Endothelial cell of umbilical vein (primary cell): ENCODE data around the gene ALG11.

ENCODE experiments used
- CTCF ChIP-seq, 2 donors: IDR thresholded peaks; 1 replicate in 1 of 2; 2 replicates in 1 of 2; pipeline ENCODE4 v1.5.1; 2011; ENCODE audit warnings: low read length in 2 of 2, mild to moderate bottlenecking in 2 of 2, moderate library complexity in 2 of 2, control low read depth in 1 of 2, inconsistent platforms in 1 of 2, low read depth in 1 of 2; ENCODE audit not compliant: insufficient read depth in 1 of 2; ENCODE audit errors: extremely low read depth in 1 of 2
- EZH2 ChIP-seq: IDR thresholded peaks from 2 replicates; pipeline ENCODE4 v1.6.1; 2012; ENCODE audit warnings: borderline replicate concordance, low read depth, mild to moderate bottlenecking, moderate library complexity, low read length, inconsistent platforms; ENCODE audit not compliant: severe bottlenecking
- MAX ChIP-seq: IDR thresholded peaks from 2 replicates; pipeline ENCODE4 v1.6.1; 2011; ENCODE audit not compliant: insufficient read depth, insufficient read length

- TF ChIP-seq CTCF (IDR thresholded peaks at IDR 0.05; ENCODE audit: extremely low read depth in 1 of 2, insufficient read depth in 1 of 2, low read depth in 1 of 2, low read length in 2 of 2) = no peak
- no peak for TF ChIP-seq MAX
- no peak for TF ChIP-seq EZH2
Measured at GRCh38 chr13:51993713-51994112, 18.5 kb upstream of the ALG11 start.
